ENCODE measurements around the gene GRIK1. TPM values are rescaled to one million over a fixed set of nuclear protein-coding genes. Genes with fewer than 3 reads are reported as not detected.
"Not testable (repeated sequence)": the region's sequence is repeated elsewhere in the genome, so short reads cannot be mapped to it uniquely, and the experiment has no call there.

The GRIK1 gene
- total RNA-seq, 2 experiments from 2014 or later = not detected

DNA sequence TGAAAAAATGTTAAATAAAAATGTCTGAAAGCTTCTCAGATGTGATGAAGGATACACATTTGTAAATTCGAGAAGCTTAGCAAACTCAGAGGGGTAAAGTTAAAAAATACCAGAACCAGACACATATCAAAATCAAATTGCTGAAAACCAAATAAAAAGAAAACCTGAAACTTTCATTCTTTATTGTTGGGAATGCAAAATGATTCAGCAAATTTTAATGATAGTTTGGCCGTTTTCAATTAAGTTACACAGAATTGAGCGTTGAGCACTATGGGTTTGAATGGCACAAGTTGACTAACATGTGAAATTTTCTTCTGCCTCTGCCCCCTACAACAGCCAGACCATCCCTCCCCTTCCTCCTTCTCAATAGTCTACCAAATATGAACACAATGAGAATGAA lies 33.5 kb upstream of the GRIK1 start:
- POLR2A ChIA-PET = no interaction called here

DNA sequence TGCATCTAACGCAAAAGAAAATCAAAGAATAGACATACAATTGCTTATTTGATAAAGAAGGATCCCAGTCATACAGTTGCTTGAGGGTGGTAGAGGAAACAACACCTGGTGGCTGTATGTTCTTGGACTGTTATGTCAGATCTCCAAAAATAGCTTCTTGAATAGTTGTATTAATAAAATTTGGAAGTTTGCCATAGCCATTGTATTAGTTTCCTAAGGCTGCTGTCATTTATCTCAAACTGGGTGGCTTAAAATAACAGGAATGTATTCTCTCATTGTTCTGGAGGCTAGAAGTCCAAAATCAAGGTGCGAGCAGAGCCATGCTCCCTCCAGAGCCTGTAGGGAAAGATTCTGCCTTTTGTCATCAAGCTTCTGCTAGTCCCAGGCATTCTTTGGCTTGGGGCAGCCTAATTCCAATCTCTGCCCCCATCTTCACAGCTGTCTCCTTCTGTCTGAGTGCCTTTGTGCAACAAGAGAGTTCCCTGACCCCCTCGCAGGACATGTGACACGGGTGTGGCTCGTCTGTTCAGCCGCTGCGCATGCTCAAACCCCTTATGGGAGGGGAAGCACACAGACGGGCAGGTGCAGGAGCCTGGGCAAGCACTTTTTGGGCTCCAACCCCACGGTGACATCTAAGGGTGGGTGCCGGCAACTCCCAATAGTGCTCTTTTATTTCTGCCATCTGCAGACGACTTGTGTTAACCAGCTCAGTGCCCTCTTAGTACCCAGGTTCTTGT lies 21.7 kb upstream of the GRIK1 start:
- Mint-ChIP-seq H3K27me3 (no peaks in the 10 kb centered on the region), H3K27ac (no peak overlapping the region), H3K4me3 (no peak overlapping the region), H3K9me3 (no peaks in the 10 kb centered on the region), H3K4me1 (ENCODE audit: low read depth) (no peaks in the 10 kb centered on the region), H3K36me3 (ENCODE audit: low read depth) (no peaks in the 10 kb centered on the region)
- no peak for ATAC-seq
- intact Hi-C loops (cut with micrococcal nuclease) = no loop called here
- ChIA-PET POLR2A (no interaction called here), CTCF (no interaction called here)
- TF ChIP-seq CTCF (IDR thresholded peaks at IDR 0.05) = no peak
- no peak for DNase-seq

More for the DNA sequence above, 33.5 kb upstream of the GRIK1 start:
- ATAC-seq (no peak), DNase-seq (no peak)
- Mint-ChIP-seq H3K27me3 (no peaks in the 10 kb centered on the region), H3K36me3 (ENCODE audit: low read depth) (no peaks in the 10 kb centered on the region), H3K9me3 (peaks cover 2% of the 10 kb centered on the region), H3K27ac (no peak overlapping the region), H3K4me3 (no peak overlapping the region), H3K4me1 (ENCODE audit: low read depth) (no peaks in the 10 kb centered on the region)
- CTCF ChIA-PET = no interaction called here
- no peak for TF ChIP-seq CTCF (IDR thresholded peaks at IDR 0.05)
- intact Hi-C loops (cut with micrococcal nuclease) = no loop called here

GRCh38 chr21:29958551-29958950 lies 18.8 kb upstream of the GRIK1 start:
- Mint-ChIP-seq H3K4me1 (ENCODE audit: low read depth) (no peaks in the 10 kb centered on the region), H3K4me3 (no peak overlapping the region), H3K27me3 (no peaks in the 10 kb centered on the region), H3K36me3 (ENCODE audit: low read depth) (no peaks in the 10 kb centered on the region), H3K9me3 (no peaks in the 10 kb centered on the region), H3K27ac (no peak overlapping the region)
- ChIA-PET POLR2A (no interaction called here), CTCF (no interaction called here)
- DNase-seq (no peak), ATAC-seq (no peak)
- TF ChIP-seq CTCF (IDR thresholded peaks at IDR 0.05) = no peak
- intact Hi-C loops (cut with micrococcal nuclease) = no loop called here

DNA sequence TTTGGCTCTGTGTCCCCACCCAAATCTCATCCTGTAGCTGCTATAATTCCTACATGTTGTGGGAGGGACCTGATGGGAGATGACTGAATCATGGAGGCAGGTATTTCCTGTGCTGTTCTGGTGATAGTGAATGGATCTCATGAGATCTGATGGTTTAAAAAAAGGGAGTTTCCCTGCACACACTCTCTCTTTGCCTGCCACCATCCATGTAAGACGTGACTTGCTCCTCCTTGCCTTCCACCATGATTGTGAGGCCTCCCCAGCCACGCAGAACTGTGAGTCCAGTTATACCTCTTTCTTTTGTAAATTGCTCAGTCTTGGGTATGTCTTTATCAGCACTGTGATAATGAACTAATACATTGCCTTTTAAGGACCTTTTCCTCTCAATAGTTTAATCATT lies 18.2 kb upstream of the GRIK1 start:
- intact Hi-C loops (cut with micrococcal nuclease); CTCF ChIA-PET; H3K27me3 Mint-ChIP-seq: not testable (repeated sequence)

GRCh38 chr21:29953690-29954089 lies 13.9 kb upstream of the GRIK1 start:
- no peaks in the 10 kb centered on the region for H3K4me1 Mint-ChIP-seq (ENCODE audit: low read depth)
- peaks cover 4% of the 10 kb centered on the region for H3K27me3 Mint-ChIP-seq
- no peak for TF ChIP-seq CTCF (IDR thresholded peaks at IDR 0.05)
- intact Hi-C loops (cut with micrococcal nuclease) = no loop called here
- ATAC-seq = no peak
- no peak for DNase-seq
- H3K4me3 Mint-ChIP-seq = no peak overlapping the region
- H3K9me3 Mint-ChIP-seq = no peaks in the 10 kb centered on the region
- H3K36me3 Mint-ChIP-seq (ENCODE audit: low read depth) = no peaks in the 10 kb centered on the region
- ChIA-PET CTCF (no interaction called here), POLR2A (no interaction called here)
- H3K27ac Mint-ChIP-seq = no peak overlapping the region

More for the DNA sequence above, 18.2 kb upstream of the GRIK1 start:
- H3K27ac Mint-ChIP-seq; H3K4me1 Mint-ChIP-seq (ENCODE audit: low read depth); DNase-seq; H3K9me3 Mint-ChIP-seq; H3K36me3 Mint-ChIP-seq (ENCODE audit: low read depth); POLR2A ChIA-PET; H3K4me3 Mint-ChIP-seq; ATAC-seq: not testable (repeated sequence)
